Measurements from ENCODE around the gene VAPB.

Gene VAPB

GRCh38 chr20:58431134-58431533, 42.1 kb downstream of the VAPB start:
- TF ChIP-seq POLR2A (IDR thresholded peaks at IDR 0.05; ENCODE audit: low read depth, low read length), result no peak
- FAIRE-seq (no peak), DNase-seq (ENCODE audit: insufficient read length, low spot score) (no peak)

GRCh38 chr20:58432186-58432954, 43.3 kb downstream of the VAPB start:
- DNase-seq (ENCODE audit: insufficient read length, low spot score) (no peak), FAIRE-seq (no peak)
- no peak for TF ChIP-seq POLR2A (IDR thresholded peaks at IDR 0.05; ENCODE audit: low read depth, low read length)

GRCh38 chr20:58433029-58433647, 44.1 kb downstream of the VAPB start:
- FAIRE-seq (no peak), DNase-seq (ENCODE audit: insufficient read length, low spot score) (no peak)
- TF ChIP-seq POLR2A (IDR thresholded peaks at IDR 0.05; ENCODE audit: low read depth, low read length), result no peak

DNA sequence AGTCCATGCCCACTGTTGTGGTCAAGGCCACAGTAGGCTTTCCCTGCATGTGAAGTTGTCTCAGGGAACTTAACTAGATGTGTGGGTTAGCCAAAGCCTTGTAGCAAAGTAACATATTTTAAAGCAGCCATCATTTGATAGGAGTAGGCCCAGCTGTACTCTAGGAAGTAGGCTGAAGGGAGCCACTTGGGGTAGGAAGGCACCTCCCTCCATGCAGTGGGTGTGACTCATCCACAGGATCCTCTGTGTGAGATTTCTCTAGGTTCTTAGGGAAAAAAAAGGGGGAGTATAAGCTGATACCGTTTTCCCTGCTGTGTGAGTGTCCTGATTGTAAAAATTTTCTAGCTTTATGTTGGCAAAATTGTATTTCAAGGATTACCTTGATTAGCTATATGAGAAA, 44.7 kb downstream of the VAPB start:
- no peak for TF ChIP-seq POLR2A (IDR thresholded peaks at IDR 0.05; ENCODE audit: low read depth, low read length)
- DNase-seq (ENCODE audit: insufficient read length, low spot score), result peak; percentile 81
- FAIRE-seq, result peak; percentile 52

GRCh38 chr20:58434326-58434725, 45.3 kb downstream of the VAPB start:
- FAIRE-seq (no peak), DNase-seq (ENCODE audit: insufficient read length, low spot score) (no peak)
- TF ChIP-seq POLR2A (IDR thresholded peaks at IDR 0.05; ENCODE audit: low read depth, low read length), result no peak

DNA sequence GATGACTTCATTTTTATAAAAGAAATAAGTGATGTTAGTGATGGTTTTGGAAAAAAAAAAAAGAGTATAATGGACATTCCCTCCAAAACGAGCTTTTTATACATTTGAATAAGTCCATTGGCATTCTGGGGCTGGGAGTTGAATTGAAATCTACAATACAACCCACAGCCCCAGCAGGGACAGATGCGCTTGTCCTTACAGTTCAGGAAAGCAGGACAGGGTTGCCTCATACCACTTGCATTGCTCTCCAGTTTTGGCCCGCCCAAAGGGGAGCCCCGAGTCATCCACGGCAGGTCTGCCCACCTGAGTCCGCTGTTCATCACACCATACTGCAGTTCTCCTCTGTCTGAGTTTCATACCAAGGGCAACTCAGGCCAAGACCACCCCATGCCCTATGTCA, 46.2 kb downstream of the VAPB start:
- FAIRE-seq, result no peak
- TF ChIP-seq POLR2A (IDR thresholded peaks at IDR 0.05; ENCODE audit: low read depth, low read length), result no peak
- DNase-seq (ENCODE audit: insufficient read length, low spot score), result no peak

DNA sequence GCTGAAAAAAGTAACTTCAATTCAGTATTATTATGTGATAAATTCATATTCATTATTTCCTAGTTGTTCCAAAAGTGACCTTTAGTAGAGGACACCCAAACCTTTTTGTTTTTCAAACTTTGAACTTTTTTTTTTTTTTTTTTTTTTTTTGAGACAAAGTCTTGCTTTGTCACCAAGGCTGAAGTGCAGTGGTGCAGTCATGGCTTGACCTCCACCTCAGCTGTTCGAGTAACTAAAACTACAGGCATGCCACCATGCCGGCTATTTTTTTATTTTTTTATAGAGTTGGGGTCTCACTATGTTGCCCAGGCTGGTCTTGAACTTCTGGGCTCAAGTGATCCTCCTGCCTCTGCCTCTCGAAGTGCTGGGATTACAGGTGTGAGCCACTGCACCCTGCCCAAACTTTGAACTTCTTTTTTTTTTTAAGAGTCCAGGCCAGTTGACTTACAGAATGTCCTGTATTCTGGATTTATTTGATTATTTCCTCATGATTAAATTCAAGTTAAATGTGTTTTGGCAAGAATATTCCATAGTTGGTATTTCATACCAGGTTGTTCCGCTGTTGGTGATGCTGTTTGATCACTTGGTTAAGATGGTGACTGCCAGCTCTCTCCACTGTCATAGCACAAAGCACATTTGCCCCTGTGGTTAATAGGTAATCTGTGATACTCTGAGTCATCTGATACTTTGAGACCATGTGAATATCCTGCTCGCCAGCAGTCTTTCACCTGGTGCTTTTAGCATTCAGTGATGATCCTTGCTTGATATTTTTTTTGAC, 48.0 kb downstream of the VAPB start:
- DNase-seq (ENCODE audit: insufficient read length, low spot score) (no peak), FAIRE-seq (no peak)
- no peak for TF ChIP-seq POLR2A (IDR thresholded peaks at IDR 0.05; ENCODE audit: low read depth, low read length)

- no peak for DNase-seq (ENCODE audit: insufficient read length, low spot score)
- FAIRE-seq, result no peak
- no peak for TF ChIP-seq POLR2A (IDR thresholded peaks at IDR 0.05; ENCODE audit: low read depth, low read length)
These were observed 50.2 kb downstream of the VAPB start for GRCh38 chr20:58438970-58439808.

- no peak for TF ChIP-seq POLR2A (IDR thresholded peaks at IDR 0.05; ENCODE audit: low read depth, low read length)
- FAIRE-seq (no peak), DNase-seq (ENCODE audit: insufficient read length, low spot score) (no peak)
These were observed 51.2 kb downstream of the VAPB start for GRCh38 chr20:58440021-58440767.

DNA sequence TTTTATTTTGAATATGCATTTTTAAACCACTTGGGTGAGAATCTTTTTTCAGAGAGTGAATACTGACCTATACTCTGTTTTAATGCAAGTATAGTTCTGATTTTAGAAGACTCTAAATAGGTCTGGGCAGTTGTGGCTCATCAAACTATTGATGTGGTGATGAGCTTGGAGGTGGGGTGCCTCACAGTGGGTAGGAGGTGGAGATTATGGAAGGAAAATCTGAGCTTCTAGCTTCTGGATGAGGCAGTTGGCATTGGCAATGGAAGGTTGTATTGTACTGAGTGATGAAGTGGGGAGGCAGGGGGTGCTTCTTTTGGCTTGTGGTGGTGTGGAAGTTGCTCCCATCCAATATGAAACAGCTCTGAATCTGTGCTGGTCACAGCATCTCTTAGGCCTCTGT, 52.7 kb downstream of the VAPB start:
- FAIRE-seq (no peak), DNase-seq (ENCODE audit: insufficient read length, low spot score) (no peak)
- no peak for TF ChIP-seq POLR2A (IDR thresholded peaks at IDR 0.05; ENCODE audit: low read depth, low read length)

DNA sequence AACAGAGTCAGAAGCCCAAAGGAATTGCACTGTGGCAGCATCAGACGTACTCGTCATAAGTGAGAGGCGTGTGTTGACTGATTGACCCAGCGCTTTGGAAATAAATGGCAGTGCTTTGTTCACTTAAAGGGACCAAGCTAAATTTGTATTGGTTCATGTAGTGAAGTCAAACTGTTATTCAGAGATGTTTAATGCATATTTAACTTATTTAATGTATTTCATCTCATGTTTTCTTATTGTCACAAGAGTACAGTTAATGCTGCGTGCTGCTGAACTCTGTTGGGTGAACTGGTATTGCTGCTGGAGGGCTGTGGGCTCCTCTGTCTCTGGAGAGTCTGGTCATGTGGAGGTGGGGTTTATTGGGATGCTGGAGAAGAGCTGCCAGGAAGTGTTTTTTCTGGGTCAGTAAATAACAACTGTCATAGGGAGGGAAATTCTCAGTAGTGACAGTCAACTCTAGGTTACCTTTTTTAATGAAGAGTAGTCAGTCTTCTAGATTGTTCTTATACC, 55.8 kb downstream of the VAPB start:
- DNase-seq (ENCODE audit: insufficient read length, low spot score) (no peak), FAIRE-seq (no peak)
- no peak for TF ChIP-seq POLR2A (IDR thresholded peaks at IDR 0.05; ENCODE audit: low read depth, low read length)

- DNase-seq (ENCODE audit: insufficient read length, low spot score), result no peak
- no peak for FAIRE-seq
- no peak for TF ChIP-seq POLR2A (IDR thresholded peaks at IDR 0.05; ENCODE audit: low read depth, low read length)
These were observed 57.4 kb downstream of the VAPB start for GRCh38 chr20:58446264-58446959.

All from H54 (cell line).